ENCODE data around the gene ABCC9. TPM values are rescaled to one million over a fixed set of nuclear protein-coding genes. Genes with fewer than 3 reads are reported as not detected.
A peak's percentile ranks its signal among the peaks of the same experiment; 100 is the strongest.

The ABCC9 gene
- total RNA-seq, 1 donor from 2014 or later, result 2.7 TPM

DNA sequence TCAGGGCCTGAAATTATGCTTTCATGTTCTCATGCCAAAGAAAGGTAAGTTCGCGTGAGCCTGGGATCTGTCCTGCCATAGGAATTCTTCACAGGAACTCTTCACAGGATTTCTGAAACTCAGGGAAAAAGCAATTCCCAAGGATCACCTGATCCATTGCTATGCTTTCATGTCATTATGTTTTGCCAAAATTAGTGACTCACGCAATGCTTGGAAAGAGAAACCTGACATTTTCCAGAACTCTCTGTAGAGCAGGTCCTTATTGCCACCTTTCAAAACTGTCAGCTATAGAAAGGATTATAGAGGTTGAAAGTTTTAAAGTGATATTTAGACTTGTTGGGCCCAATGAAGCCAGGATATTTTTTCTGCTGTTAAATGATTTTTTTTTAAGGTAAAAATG lies 160.4 kb downstream of the ABCC9 start:
- peaks cover 4% of the 10 kb centered on the region for H3K27me3 Mint-ChIP-seq (ENCODE audit: low read depth)
- no peaks in the 10 kb centered on the region for H3K36me3 Mint-ChIP-seq (ENCODE audit: low read depth)
- H3K4me1 Mint-ChIP-seq (ENCODE audit: low read depth), result peaks cover under 1% of the 10 kb centered on the region
- TF ChIP-seq CTCF (IDR thresholded peaks at IDR 0.05), result no peak
- H3K27ac Mint-ChIP-seq (ENCODE audit: unreplicated experiment), result no peak overlapping the region
- H3K9me3 Mint-ChIP-seq (ENCODE audit: low read depth), result no peaks in the 10 kb centered on the region
- DNase-seq (ENCODE audit: low spot score), result no peak
- no peak overlapping the region for H3K4me3 Mint-ChIP-seq (ENCODE audit: unreplicated experiment)

DNA sequence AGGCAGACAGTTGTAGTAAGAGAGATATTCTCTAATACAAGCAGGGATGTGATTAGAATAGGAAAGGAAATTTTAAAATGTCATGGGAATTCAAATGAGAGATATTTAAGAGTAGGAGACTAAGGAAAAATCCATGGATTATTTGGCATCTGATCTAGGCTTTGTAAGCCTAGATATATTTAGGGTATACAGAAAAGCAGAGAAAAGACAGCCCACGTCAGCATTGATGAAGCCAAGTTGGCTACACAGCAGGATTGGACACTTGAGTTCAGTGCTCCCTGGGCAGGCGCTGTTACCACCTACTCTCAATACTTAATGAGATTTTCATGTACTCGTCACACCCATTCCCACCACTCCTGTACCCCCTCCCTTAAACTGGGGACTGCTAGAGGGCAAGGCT lies 165.1 kb downstream of the ABCC9 start:
- no peak for TF ChIP-seq CTCF (IDR thresholded peaks at IDR 0.05)
- Mint-ChIP-seq H3K9me3 (ENCODE audit: low read depth) (no peaks in the 10 kb centered on the region), H3K36me3 (ENCODE audit: low read depth) (no peaks in the 10 kb centered on the region), H3K4me3 (ENCODE audit: unreplicated experiment) (no peak overlapping the region), H3K27me3 (ENCODE audit: low read depth) (peaks cover 18% of the 10 kb centered on the region), H3K27ac (ENCODE audit: unreplicated experiment) (no peak overlapping the region), H3K4me1 (ENCODE audit: low read depth) (peaks cover 8% of the 10 kb centered on the region)
- DNase-seq (ENCODE audit: low spot score), result no peak

DNA sequence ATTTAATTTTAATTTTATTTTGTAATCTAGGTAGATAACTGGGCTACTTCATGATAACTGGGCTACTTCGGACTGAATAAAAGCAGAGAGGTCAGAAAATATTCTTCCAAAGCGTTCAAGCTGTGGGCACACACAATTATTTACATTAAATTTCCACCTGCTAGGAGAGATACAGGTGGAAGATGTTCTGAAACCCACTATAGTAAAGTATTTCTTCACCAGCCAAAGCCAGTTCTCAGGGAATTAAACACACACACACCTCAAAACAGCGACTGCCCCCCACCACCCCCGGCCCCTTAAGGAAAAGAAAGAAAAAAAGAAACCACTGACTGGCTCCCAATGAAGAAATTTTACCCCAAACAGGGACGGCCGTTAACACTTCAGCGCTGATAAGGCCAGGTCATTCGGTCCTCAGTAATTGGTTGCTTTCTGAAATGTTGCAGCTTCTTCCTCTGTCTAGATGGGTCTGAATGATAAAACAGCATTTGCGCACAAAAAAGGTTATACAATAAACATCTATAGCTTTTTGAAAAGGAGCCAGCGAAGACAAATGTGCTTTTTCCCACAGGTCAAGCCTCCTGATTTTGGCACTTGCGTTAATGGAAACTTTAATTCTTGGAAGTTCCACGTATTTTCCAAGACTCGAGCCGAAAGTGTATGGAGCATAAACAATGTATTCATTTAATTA lies 165.9 kb downstream of the ABCC9 start:
- H3K27me3 Mint-ChIP-seq (ENCODE audit: low read depth), result peaks cover 18% of the 10 kb centered on the region
- DNase-seq (ENCODE audit: low spot score), result no peak
- no peak overlapping the region for H3K27ac Mint-ChIP-seq (ENCODE audit: unreplicated experiment)
- no peaks in the 10 kb centered on the region for H3K9me3 Mint-ChIP-seq (ENCODE audit: low read depth)
- peaks cover 9% of the 10 kb centered on the region for H3K4me1 Mint-ChIP-seq (ENCODE audit: low read depth)
- TF ChIP-seq CTCF (IDR thresholded peaks at IDR 0.05), result no peak
- no peaks in the 10 kb centered on the region for H3K36me3 Mint-ChIP-seq (ENCODE audit: low read depth)
- peak overlapping the region; percentile 78 for H3K4me3 Mint-ChIP-seq (ENCODE audit: unreplicated experiment)

DNA sequence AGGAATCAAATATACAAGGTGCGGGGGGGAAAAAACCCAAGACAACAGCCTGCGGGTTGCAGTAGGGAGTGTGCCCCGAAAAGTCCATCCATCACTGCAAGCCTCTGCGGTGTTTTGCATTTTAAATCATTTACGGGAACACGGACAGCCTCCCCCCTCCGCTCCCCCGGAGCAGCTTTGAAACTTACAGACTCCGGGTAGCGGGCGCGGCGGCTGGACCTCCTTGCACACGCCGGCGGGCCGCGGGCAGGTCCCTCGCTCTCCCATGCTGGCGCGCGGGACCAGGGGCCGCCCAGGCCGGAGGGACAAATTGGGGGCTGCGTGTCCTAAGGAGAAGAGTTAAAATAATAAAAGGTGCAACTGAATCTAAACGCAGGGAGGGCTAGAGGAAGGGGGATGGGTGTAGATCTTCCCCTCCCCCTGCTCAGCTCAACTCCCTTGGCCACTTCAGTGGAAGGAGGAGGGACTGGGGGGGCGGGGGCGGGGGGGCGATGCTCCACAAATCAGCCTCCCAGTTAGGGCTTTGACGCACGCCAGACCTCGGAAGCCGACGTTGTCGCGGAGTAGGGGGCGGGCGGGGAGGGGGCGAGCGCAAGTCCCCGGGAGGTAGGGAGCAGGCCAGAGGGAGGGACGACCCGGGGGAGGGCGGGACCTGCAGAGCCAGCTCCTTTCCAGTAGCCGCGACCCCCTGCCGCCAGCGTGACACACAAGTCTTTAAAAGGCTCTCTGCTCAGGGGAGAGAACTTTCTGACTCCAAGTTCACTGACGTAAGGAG lies 166.7 kb downstream of the ABCC9 start, which contains the start of gene KCNJ8:
KCNJ8 (minus strand) TSS at position 349 of the 775 bp plus-strand sequence. CDS start 1,090 bp downstream, outside the sequence.
- peaks cover 17% of the 10 kb centered on the region for H3K27me3 Mint-ChIP-seq (ENCODE audit: low read depth)
- H3K27ac Mint-ChIP-seq (ENCODE audit: unreplicated experiment), result no peak within 1 kb of the TSS
- DNase-seq (ENCODE audit: low spot score), result no peak

More for the DNA sequence above, 166.7 kb downstream of the ABCC9 start, which contains the start of gene KCNJ8:
- peak within 1 kb of the TSS; percentile 78 for H3K4me3 Mint-ChIP-seq (ENCODE audit: unreplicated experiment)
- H3K4me1 Mint-ChIP-seq (ENCODE audit: low read depth), result peaks cover 9% of the 10 kb centered on the region
- H3K9me3 Mint-ChIP-seq (ENCODE audit: low read depth), result no peaks in the 10 kb centered on the region
- TF ChIP-seq CTCF (IDR thresholded peaks at IDR 0.05), result no peak
- H3K36me3 Mint-ChIP-seq (ENCODE audit: low read depth), result no peaks in the 10 kb centered on the region

All from chondrocyte (in vitro differentiated cells).